ENCODE results near the gene ATRIP.

DNA sequence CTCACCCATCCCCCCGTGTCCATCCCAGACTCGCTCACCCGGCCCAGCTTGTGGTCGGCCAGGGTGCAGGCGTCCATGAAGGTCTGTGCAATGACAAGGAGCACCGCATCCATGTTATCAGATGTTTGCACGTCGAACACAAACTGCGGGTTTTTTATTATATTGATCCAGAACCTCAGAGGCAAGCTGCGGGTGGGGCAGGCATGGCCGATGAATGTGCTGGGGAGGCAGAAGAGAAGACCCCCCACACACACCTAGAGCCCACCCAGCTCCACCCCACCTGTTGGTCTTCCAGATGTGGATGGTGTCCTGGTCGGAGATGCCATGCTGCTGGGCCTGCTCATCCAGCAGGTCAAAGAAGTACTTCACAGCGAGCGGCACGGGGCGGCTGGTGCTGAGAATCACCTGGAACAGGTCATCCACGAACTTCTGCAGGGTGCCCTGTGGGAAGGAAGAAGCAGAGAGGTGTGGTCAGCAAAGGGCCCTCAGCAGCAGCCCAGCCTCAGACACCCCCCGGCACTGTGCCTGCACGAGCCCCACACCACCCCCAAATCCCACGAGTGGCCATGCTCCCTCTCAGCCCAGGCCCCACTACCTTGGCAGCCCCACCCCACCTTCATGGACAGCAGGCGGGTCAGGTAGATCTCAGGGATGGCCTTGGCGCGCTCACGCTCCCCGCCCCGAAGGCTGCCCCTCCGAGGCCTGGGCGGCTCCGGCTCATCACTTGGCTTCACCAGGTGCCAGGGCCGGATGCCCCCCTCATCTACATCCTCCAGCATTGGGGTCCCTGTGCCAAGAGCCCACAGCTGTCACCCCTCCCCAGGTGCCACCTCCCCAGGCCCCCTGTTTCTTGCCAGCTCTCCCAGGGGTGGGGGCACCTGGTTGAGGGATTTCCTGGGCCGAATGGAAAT is 37.0 kb upstream of the ATRIP start:
- TF ChIP-seq, protein P1, sequence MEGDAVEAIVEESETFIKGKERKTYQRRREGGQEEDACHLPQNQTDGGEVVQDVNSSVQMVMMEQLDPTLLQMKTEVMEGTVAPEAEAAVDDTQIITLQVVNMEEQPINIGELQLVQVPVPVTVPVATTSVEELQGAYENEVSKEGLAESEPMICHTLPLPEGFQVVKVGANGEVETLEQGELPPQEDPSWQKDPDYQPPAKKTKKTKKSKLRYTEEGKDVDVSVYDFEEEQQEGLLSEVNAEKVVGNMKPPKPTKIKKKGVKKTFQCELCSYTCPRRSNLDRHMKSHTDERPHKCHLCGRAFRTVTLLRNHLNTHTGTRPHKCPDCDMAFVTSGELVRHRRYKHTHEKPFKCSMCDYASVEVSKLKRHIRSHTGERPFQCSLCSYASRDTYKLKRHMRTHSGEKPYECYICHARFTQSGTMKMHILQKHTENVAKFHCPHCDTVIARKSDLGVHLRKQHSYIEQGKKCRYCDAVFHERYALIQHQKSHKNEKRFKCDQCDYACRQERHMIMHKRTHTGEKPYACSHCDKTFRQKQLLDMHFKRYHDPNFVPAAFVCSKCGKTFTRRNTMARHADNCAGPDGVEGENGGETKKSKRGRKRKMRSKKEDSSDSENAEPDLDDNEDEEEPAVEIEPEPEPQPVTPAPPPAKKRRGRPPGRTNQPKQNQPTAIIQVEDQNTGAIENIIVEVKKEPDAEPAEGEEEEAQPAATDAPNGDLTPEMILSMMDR (conservative IDR thresholded peaks at IDR 0.05; ENCODE audit: low read length) = no peak
- TF ChIP-seq EZH2phosphoT487 (IDR thresholded peaks at IDR 0.05; ENCODE audit: borderline replicate concordance, low read depth, low read length) = no peak

Measured in OCI-LY7 (cell line).